ENCODE measurements around the gene EID3. TPM values are rescaled to one million over a fixed set of nuclear protein-coding genes. Genes with fewer than 3 reads are reported as not detected.
"Not testable (repeated sequence)": the region's sequence is repeated elsewhere in the genome, so short reads cannot be mapped to it uniquely, and the experiment has no call there.

The EID3 gene
- total and polyA plus RNA-seq, 2 donors (not counting 1 experiment from before 2014, with no cell fraction given), result 6.4 to 9.4 TPM

GRCh38 chr12:104323899-104324298 is 20.4 kb downstream of the EID3 start:
- peaks cover 21 to 58% of the 10 kb centered on the region in 2 experiments for H3K36me3 ChIP-seq (replicated peaks in 1 of 2; ENCODE audit: control extremely low read depth in 1 of 2, control insufficient read depth in 1 of 2, extremely low read depth in 1 of 2, insufficient read depth in 2 of 2, low read length in 1 of 2)
- TF ChIP-seq CTCF (IDR thresholded peaks at IDR 0.05), result no peak
- no peak for TF ChIP-seq EZH2 (IDR thresholded peaks at IDR 0.05; ENCODE audit: borderline replicate concordance, insufficient read depth, low read depth, low read length, poor library complexity, severe bottlenecking)
- no peak overlapping the region for H3K4me2 ChIP-seq (replicated peaks; ENCODE audit: low read depth, low read length, poor library complexity, severe bottlenecking)
- no peaks in the 10 kb centered on the region for H3K79me2 ChIP-seq (ENCODE audit: control insufficient read depth, insufficient read depth, low read length)
- no peaks in the 10 kb centered on the region for H3K4me1 ChIP-seq (ENCODE audit: control insufficient read depth in 2 of 2, insufficient read depth in 2 of 2, low read length in 2 of 2)
- Mint-ChIP-seq H3K9me3 (ENCODE audit: insufficient read depth) (no peaks in the 10 kb centered on the region), H3K4me3 (no peak overlapping the region), H3K27ac (no peak overlapping the region), H3K4me1 (no peaks in the 10 kb centered on the region), H3K27me3 (no peaks in the 10 kb centered on the region)
- ATAC-seq (ENCODE audit: low read depth), result no peak
- H4K20me1 ChIP-seq (ENCODE audit: control insufficient read depth, insufficient read depth, low read length, poor library complexity, severe bottlenecking), result no peaks in the 10 kb centered on the region
- no peak overlapping the region for H3K4me3 ChIP-seq (ENCODE audit: control extremely low read depth in 1 of 5, extremely low read depth in 1 of 5, insufficient read depth in 1 of 5, low read depth in 2 of 5, low read length in 4 of 5)
- 100% methylated on average over 1 of the region's 1 CpG for WGBS (ENCODE audit: insufficient coverage)
- POLR2A ChIA-PET, result no interaction called here
- no peak overlapping the region for H3K9ac ChIP-seq (ENCODE audit: low read length)
- H2AFZ ChIP-seq (ENCODE audit: insufficient read depth, low read depth, low read length, poor library complexity, severe bottlenecking), result no peak overlapping the region
- no peaks in the 10 kb centered on the region for H3K9me3 ChIP-seq (ENCODE audit: control extremely low read depth in 1 of 3, control insufficient read depth in 2 of 3, insufficient read depth in 1 of 3, low read length in 2 of 3)
- CTCF ChIA-PET, result no interaction called here
- DNase-seq, result no peak
- H3K27ac ChIP-seq (ENCODE audit: low read length in 2 of 2), result no peak overlapping the region
- H3K27me3 ChIP-seq (replicated peaks in 1 of 4; ENCODE audit: control extremely low read depth in 1 of 4, control insufficient read depth in 3 of 4, insufficient read depth in 4 of 4, low read length in 3 of 4), result no peaks in the 10 kb centered on the region
- intact Hi-C loops (cut with micrococcal nuclease), result no loop called here

- H3K27me3 ChIP-seq (replicated peaks in 1 of 4; ENCODE audit: control extremely low read depth in 1 of 4, control insufficient read depth in 3 of 4, insufficient read depth in 4 of 4, low read length in 3 of 4); H3K27ac ChIP-seq (ENCODE audit: low read length in 2 of 2); H3K4me1 Mint-ChIP-seq; H3K79me2 ChIP-seq (ENCODE audit: control insufficient read depth, insufficient read depth, low read length); H3K4me2 ChIP-seq (replicated peaks; ENCODE audit: low read depth, low read length, poor library complexity, severe bottlenecking); H3K27ac Mint-ChIP-seq; H3K4me3 Mint-ChIP-seq; ATAC-seq (ENCODE audit: low read depth); H3K9me3 ChIP-seq (ENCODE audit: control extremely low read depth in 1 of 3, control insufficient read depth in 2 of 3, insufficient read depth in 1 of 3, low read length in 2 of 3); H3K4me3 ChIP-seq (ENCODE audit: control extremely low read depth in 1 of 5, extremely low read depth in 1 of 5, insufficient read depth in 1 of 5, low read depth in 2 of 5, low read length in 4 of 5); DNase-seq; H2AFZ ChIP-seq (ENCODE audit: insufficient read depth, low read depth, low read length, poor library complexity, severe bottlenecking); POLR2A ChIA-PET; H3K9ac ChIP-seq (ENCODE audit: low read length); H4K20me1 ChIP-seq (ENCODE audit: control insufficient read depth, insufficient read depth, low read length, poor library complexity, severe bottlenecking); intact Hi-C loops (cut with micrococcal nuclease); H3K27me3 Mint-ChIP-seq; H3K4me1 ChIP-seq (ENCODE audit: control insufficient read depth in 2 of 2, insufficient read depth in 2 of 2, low read length in 2 of 2); H3K9me3 Mint-ChIP-seq (ENCODE audit: insufficient read depth): not testable (repeated sequence)
- H3K36me3 ChIP-seq (replicated peaks in 1 of 2; ENCODE audit: control extremely low read depth in 1 of 2, control insufficient read depth in 1 of 2, extremely low read depth in 1 of 2, insufficient read depth in 2 of 2, low read length in 1 of 2), result peaks cover 14 to 28% of the 10 kb centered on the region in 2 experiments
- WGBS (ENCODE audit: insufficient coverage), result 100% methylated on average over 5 of the region's 6 CpGs
- CTCF ChIA-PET, result interaction anchor here (0.6 to 1.0 kb wide), 3 partner anchors 12 to 26 kb away, joined by 3 to 4 read pairs (median 4); no protein-coding TSS in a partner anchor
Measured at GRCh38 chr12:104328278-104328677, 24.7 kb downstream of the EID3 start.

Data from B cell (primary cell).